GM12878 (cell line): Measurements from ENCODE around the gene ZNF511. TPM values are rescaled to one million over a fixed set of nuclear protein-coding genes. Genes with fewer than 3 reads are reported as not detected.

Experiments
- ATAC-seq: fragments of 200-7000 bp; cut with Tn5 transposase; 3 replicates; pipeline ENCODE4 v1.9.1; 2020; ENCODE audit warnings: mild to moderate bottlenecking, moderate library complexity
- BruUV-seq: library from RNA; stranded (reverse); fragments of 400-500 nt; replicated peaks from 2 replicates; lab custom pipeline; 2021; lab: Mats Ljungman, UMichigan
- CTCF ChIA-PET: fragments of 300-600 bp; sonication (Branson Sonifier 250); formaldehyde crosslinking; extraction: SDS; loops from one replicate; lab custom pipeline; 2021; ENCODE audit warnings: inconsistent platforms; lab: Yijun Ruan, JAX
- POLR2A ChIA-PET: fragments of 350-600 bp; formaldehyde crosslinking; extraction: SDS; loops from one replicate; lab custom pipeline; 2021; ENCODE audit warnings: inconsistent platforms; lab: Charles Lee
- RAD21 ChIA-PET: fragments of 300-600 bp; sonication (Branson Sonifier 250); formaldehyde crosslinking; loops from one replicate; lab custom pipeline; 2023; ENCODE audit warnings: antibody characterized with exemption; ENCODE audit not compliant: unreplicated experiment; lab: Charles Lee
- SMC1A ChIA-PET: fragments of 300-600 bp; sonication (Branson Sonifier 250); formaldehyde crosslinking; loops from one replicate; lab custom pipeline; 2023; ENCODE audit not compliant: unreplicated experiment, uncharacterized antibody; lab: Charles Lee
- DNase-seq: peaks from one replicate; pipeline ENCODE4 v3.0.0-alpha.2; 2011; ENCODE audit warnings: low read depth, low spot score
- FAIRE-seq: peaks from 3 replicates; lab custom pipeline; 2011; peaks lifted over from hg19 to GRCh38; lab: Jason Lieb, UNC
- H2AFZ ChIP-seq: 2 replicates; pipeline ENCODE4 v1.6.0; 2011; ENCODE audit warnings: low read depth, low read length, control low read depth; ENCODE audit not compliant: control insufficient read depth
- H3K27ac ChIP-seq: 2 replicates; pipeline ENCODE4 v1.5.1; 2011; ENCODE audit warnings: control low read depth; ENCODE audit not compliant: control insufficient read depth, insufficient read depth
- H3K27me3 ChIP-seq, 2 experiments: replicated peaks in 1 of 2; 2 replicates each; pipeline versions ENCODE4 v1.6.0 to v1.6.1; 2011; ENCODE audit warnings: low read length in 1 of 2; ENCODE audit not compliant: control insufficient read depth in 2 of 2, insufficient read depth in 2 of 2
- H3K36me3 ChIP-seq, 2 experiments: 2 replicates each; pipeline ENCODE4 v1.5.1; 2011; ENCODE audit warnings: low read length in 1 of 2; ENCODE audit not compliant: control insufficient read depth in 2 of 2, insufficient read depth in 2 of 2
- H3K4me1 ChIP-seq: 2 replicates; pipeline ENCODE4 v1.6.1; 2011; ENCODE audit warnings: mild to moderate bottlenecking, low read length, moderate library complexity, mixed read lengths; ENCODE audit not compliant: control insufficient read depth, insufficient read depth
- H3K4me2 ChIP-seq: 2 replicates; pipeline ENCODE4 v1.6.0; 2011; ENCODE audit warnings: control low read depth; ENCODE audit not compliant: control insufficient read depth, insufficient read depth
- H3K4me3 ChIP-seq: fragments of 200-600 bp; sonication (generic); 2 replicates; pipeline ENCODE4 v1.5.1; 2016
- H3K79me2 ChIP-seq: 2 replicates; pipeline ENCODE4 v1.6.0; 2011; ENCODE audit warnings: low read length; ENCODE audit not compliant: control insufficient read depth, insufficient read depth
- H3K9ac ChIP-seq: 2 replicates; pipeline ENCODE4 v1.8.0; 2011; ENCODE audit warnings: low read length, control low read depth, mixed read lengths; ENCODE audit not compliant: control insufficient read depth, insufficient read depth
- H3K9me3 ChIP-seq: replicated peaks from 3 replicates; pipeline ENCODE4 v1.5.1; 2011; ENCODE audit warnings: mild to moderate bottlenecking, low read length; ENCODE audit not compliant: control insufficient read depth, insufficient read depth
- H4K20me1 ChIP-seq: 2 replicates; pipeline ENCODE4 v1.6.0; 2011; ENCODE audit not compliant: control insufficient read depth, insufficient read depth
- BMI1 ChIP-seq: fragments of 450-650 bp; IDR thresholded peaks from 2 replicates; pipeline ENCODE4 v1.6.1; 2016; ENCODE audit warnings: mild to moderate bottlenecking, moderate library complexity, borderline replicate concordance
- CHD2 ChIP-seq: IDR thresholded peaks from 2 replicates; pipeline ENCODE4 v1.6.1; 2011; ENCODE audit warnings: low read depth, low read length, improper control_type of control experiment, borderline replicate concordance
- CHD4 ChIP-seq: fragments of 200-600 bp; sonication (generic); IDR thresholded peaks from 2 replicates; pipeline ENCODE4 v1.6.1; 2016; ENCODE audit warnings: mild to moderate bottlenecking
- EED ChIP-seq: sonication (generic); IDR thresholded peaks from 2 replicates; pipeline ENCODE4 v1.6.1; 2016; ENCODE audit warnings: antibody characterized with exemption, low read depth
- EGR1 ChIP-seq, 2 experiments: IDR thresholded peaks; 1 replicate in 1 of 2; 2 replicates in 1 of 2; pipeline ENCODE4 v1.6.1; 2011 to 2012; ENCODE audit warnings: low read depth in 2 of 2, low read length in 2 of 2, borderline replicate concordance in 1 of 2, mild to moderate bottlenecking in 1 of 2, moderate library complexity in 1 of 2
- FOXM1 ChIP-seq: IDR thresholded peaks from 2 replicates; pipeline ENCODE4 v1.6.1; 2012; ENCODE audit warnings: low read depth, mild to moderate bottlenecking, inconsistent platforms, low read length, moderate library complexity
- HDAC6 ChIP-seq: fragments of 200-600 bp; sonication (generic); IDR thresholded peaks from one replicate; pipeline ENCODE4 v1.8.0; 2017; ENCODE audit warnings: antibody characterized with exemption; ENCODE audit not compliant: unreplicated experiment
- MXI1 ChIP-seq: fragments of 150-350 bp; IDR thresholded peaks from 2 replicates; pipeline ENCODE4 v1.6.1; 2011; ENCODE audit warnings: low read depth, mild to moderate bottlenecking, inconsistent platforms, low read length, improper control_type of control experiment
- NFYA ChIP-seq: IDR thresholded peaks from 2 replicates; pipeline ENCODE4 v1.6.1; 2011; ENCODE audit warnings: low read depth, mild to moderate bottlenecking, low read length, improper control_type of control experiment, borderline replicate concordance
- RCOR1 ChIP-seq: conservative IDR thresholded peaks from 2 replicates; pipeline ENCODE4 v1.6.1; 2012; ENCODE audit warnings: low read depth, low read length, improper control_type of control experiment
- SIN3A ChIP-seq: IDR thresholded peaks from 2 replicates; pipeline ENCODE4 v1.6.1; 2012; ENCODE audit warnings: low read depth, low read length, improper control_type of control experiment
- SPI1 ChIP-seq: IDR thresholded peaks from 2 replicates; pipeline ENCODE4 v1.6.1; 2011; ENCODE audit warnings: low read depth, mild to moderate bottlenecking, low read length, moderate library complexity, borderline replicate concordance; ENCODE audit not compliant: insufficient read depth
- TCF3 ChIP-seq: IDR thresholded peaks from 2 replicates; pipeline ENCODE4 v1.6.1; 2012; ENCODE audit warnings: low read depth, mild to moderate bottlenecking, low read length, borderline replicate concordance; ENCODE audit not compliant: insufficient read depth
- ZNF24 ChIP-seq: fragments of 450-650 bp; IDR thresholded peaks from 2 replicates; pipeline ENCODE4 v1.6.1; 2017; ENCODE audit warnings: antibody characterized with exemption, mild to moderate bottlenecking
- ZNF622 ChIP-seq: fragments of 450-650 bp; IDR thresholded peaks from 2 replicates; pipeline ENCODE4 v1.6.1; 2017; ENCODE audit warnings: mild to moderate bottlenecking, inconsistent platforms
- ZZZ3 ChIP-seq: IDR thresholded peaks from 2 replicates; pipeline ENCODE4 v1.6.1; 2011; ENCODE audit warnings: low read depth; ENCODE audit not compliant: control insufficient read depth, insufficient read length
- WGBS: methylation state at CpG from one replicate; pipeline ENCODE4 v1.1.6; 2016; ENCODE audit warnings: low lambda C conversion rate; ENCODE audit not compliant: insufficient replicate concordance, insufficient coverage; ENCODE audit errors: missing lambda C conversion rate; 5-methylcytosine and 5-hydroxymethylcytosine counted together
- in situ Hi-C: fragments of 300-500 bp; cut with MboI; formaldehyde crosslinking; loops from 9 replicates; pipeline ENCODE4 v1.14.3; 2018; ENCODE audit warnings: mixed read lengths
- intact Hi-C: fragments of 100-400 bp; cut with micrococcal nuclease; formaldehyde crosslinking; loops from one replicate; pipeline ENCODE4 v1.14.2; 2022; ENCODE audit not compliant: unreplicated experiment
- polyA plus RNA-seq, 11 experiments: library from polyadenylated mRNA; depleted of rRNA in 4 of 11; unstranded in 6 of 11; stranded (reverse) in 5 of 11; fragments of >200 nt; fragmentation: Nextera tagmentation in 4 of 11; fragmentation: Illumina TruSeq in 1 of 11; extraction: Ambion mirVana in 4 of 11; extraction: Trizol in 1 of 11; gene quantifications; 1 replicate in 1 of 11; 2 replicates in 10 of 11; pipeline versions ENCODE4 v1.2.1 to v1.2.3, GENCODE V29; 2011 to 2016; ENCODE audit warnings: inconsistent platforms in 2 of 11, missing spikeins in 2 of 11, low read depth in 1 of 11
- total RNA-seq, 4 experiments: library from RNA; depleted of rRNA in 3 of 4; stranded (reverse); fragments of >200 nt in 3 of 4; fragmentation: Illumina TruSeq in 1 of 4; extraction: Trizol in 1 of 4; gene quantifications; 2 replicates each; pipeline versions ENCODE4 v1.2.1 to v1.2.3, GENCODE V29; 2013 to 2021
- TF ChIP-seq, protein P1 (sequence below): IDR thresholded peaks from 2 replicates; pipeline ENCODE4 v1.6.1; 2011; ENCODE audit warnings: mild to moderate bottlenecking, low read depth, low read length, moderate library complexity; ENCODE audit not compliant: insufficient replicate concordance
- TF ChIP-seq, protein P2 (sequence below): fragments of 450-650 bp; IDR thresholded peaks from 2 replicates; pipeline ENCODE4 v1.6.1; 2017; ENCODE audit warnings: mild to moderate bottlenecking
- TF ChIP-seq, protein P3 (sequence below): fragments of 450-650 bp; formaldehyde crosslinking; IDR thresholded peaks from 2 replicates; pipeline ENCODE4 v1.5.0; 2022; ENCODE audit warnings: mild to moderate bottlenecking, missing genetic modification characterization

ZNF511 gene
- total and polyA plus RNA-seq, 10 of the 15 experiments (the other 5 are each of a cell fraction or from before 2014, with no cell fraction given): 0.58 to 110 (median 32.0) TPM

DNA sequence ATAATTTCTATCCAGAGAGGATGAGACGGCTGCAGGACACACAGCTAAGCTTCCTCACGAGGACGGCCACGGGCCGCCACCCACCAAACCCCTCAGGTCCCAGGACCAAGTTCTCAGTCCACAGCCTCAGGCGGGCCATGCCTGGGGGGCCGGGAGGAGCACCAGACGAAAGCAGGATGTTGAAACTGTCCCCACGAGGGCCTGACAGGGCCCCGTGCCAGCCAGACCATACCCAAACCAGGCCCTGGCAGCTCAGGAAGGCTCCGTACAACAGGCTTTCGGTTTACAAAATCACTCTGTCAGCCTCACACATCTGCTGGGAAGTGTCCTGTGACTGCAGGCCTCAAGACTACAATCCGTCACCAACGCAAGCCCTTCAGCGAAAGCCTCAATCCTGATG lies 14.5 kb upstream of the ZNF511 start:
- ChIA-PET RAD21 (no interaction called here), CTCF (interaction anchor here (1.3 kb wide), 1 partner anchor 12 kb away, joined by 3 read pairs; no protein-coding TSS in a partner anchor), POLR2A (no interaction called here), SMC1A (no interaction called here)
- no peak overlapping the region for H3K27ac ChIP-seq
- peaks cover 22 to 30% of the 10 kb centered on the region in 2 experiments for H3K36me3 ChIP-seq
- H3K4me3 ChIP-seq: no peak overlapping the region
- intact Hi-C loops: no loop called here
- ATAC-seq (no peak), DNase-seq (no peak), FAIRE-seq (no peak)
- H3K27me3 ChIP-seq: no peaks in the 10 kb centered on the region
- 82% methylated on average over 15 of the region's 15 CpGs for whole genome bisulfite sequencing
- H3K4me1 ChIP-seq: no peaks in the 10 kb centered on the region
- no peak overlapping the region for H2AFZ ChIP-seq
- in situ Hi-C loops: no loop called here
- no peaks in the 10 kb centered on the region for H3K9me3 ChIP-seq
- no peak overlapping the region for H3K9ac ChIP-seq
- BruUV-seq: TSS peak; percentile 33
- no peaks in the 10 kb centered on the region for H3K79me2 ChIP-seq
- no peak overlapping the region for H3K4me2 ChIP-seq
- no peaks in the 10 kb centered on the region for H4K20me1 ChIP-seq
- TF ChIP-seq ZNF622 (no peak), HDAC6 (no peak), CHD4 (no peak), SPI1 (no peak), MXI1 (no peak), ZNF24 (no peak), SIN3A (no peak), ZZZ3 (no peak), EED (no peak), CHD2 (no peak), BMI1 (no peak), RCOR1 (no peak), EGR1 (IDR thresholded peaks at IDR 0.05; ENCODE audit: borderline replicate concordance in 1 of 2, low read depth in 2 of 2, low read length in 2 of 2) (no peak), FOXM1 (no peak), NFYA (no peak), TCF3 (no peak)
- TF ChIP-seq, protein P1, sequence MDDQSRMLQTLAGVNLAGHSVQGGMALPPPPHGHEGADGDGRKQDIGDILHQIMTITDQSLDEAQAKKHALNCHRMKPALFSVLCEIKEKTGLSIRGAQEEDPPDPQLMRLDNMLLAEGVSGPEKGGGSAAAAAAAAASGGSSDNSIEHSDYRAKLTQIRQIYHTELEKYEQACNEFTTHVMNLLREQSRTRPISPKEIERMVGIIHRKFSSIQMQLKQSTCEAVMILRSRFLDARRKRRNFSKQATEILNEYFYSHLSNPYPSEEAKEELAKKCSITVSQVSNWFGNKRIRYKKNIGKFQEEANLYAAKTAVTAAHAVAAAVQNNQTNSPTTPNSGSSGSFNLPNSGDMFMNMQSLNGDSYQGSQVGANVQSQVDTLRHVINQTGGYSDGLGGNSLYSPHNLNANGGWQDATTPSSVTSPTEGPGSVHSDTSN: no peak
- TF ChIP-seq, protein P2, sequence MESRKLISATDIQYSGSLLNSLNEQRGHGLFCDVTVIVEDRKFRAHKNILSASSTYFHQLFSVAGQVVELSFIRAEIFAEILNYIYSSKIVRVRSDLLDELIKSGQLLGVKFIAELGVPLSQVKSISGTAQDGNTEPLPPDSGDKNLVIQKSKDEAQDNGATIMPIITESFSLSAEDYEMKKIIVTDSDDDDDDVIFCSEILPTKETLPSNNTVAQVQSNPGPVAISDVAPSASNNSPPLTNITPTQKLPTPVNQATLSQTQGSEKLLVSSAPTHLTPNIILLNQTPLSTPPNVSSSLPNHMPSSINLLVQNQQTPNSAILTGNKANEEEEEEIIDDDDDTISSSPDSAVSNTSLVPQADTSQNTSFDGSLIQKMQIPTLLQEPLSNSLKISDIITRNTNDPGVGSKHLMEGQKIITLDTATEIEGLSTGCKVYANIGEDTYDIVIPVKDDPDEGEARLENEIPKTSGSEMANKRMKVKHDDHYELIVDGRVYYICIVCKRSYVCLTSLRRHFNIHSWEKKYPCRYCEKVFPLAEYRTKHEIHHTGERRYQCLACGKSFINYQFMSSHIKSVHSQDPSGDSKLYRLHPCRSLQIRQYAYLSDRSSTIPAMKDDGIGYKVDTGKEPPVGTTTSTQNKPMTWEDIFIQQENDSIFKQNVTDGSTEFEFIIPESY: no peak
- TF ChIP-seq, protein P3, sequence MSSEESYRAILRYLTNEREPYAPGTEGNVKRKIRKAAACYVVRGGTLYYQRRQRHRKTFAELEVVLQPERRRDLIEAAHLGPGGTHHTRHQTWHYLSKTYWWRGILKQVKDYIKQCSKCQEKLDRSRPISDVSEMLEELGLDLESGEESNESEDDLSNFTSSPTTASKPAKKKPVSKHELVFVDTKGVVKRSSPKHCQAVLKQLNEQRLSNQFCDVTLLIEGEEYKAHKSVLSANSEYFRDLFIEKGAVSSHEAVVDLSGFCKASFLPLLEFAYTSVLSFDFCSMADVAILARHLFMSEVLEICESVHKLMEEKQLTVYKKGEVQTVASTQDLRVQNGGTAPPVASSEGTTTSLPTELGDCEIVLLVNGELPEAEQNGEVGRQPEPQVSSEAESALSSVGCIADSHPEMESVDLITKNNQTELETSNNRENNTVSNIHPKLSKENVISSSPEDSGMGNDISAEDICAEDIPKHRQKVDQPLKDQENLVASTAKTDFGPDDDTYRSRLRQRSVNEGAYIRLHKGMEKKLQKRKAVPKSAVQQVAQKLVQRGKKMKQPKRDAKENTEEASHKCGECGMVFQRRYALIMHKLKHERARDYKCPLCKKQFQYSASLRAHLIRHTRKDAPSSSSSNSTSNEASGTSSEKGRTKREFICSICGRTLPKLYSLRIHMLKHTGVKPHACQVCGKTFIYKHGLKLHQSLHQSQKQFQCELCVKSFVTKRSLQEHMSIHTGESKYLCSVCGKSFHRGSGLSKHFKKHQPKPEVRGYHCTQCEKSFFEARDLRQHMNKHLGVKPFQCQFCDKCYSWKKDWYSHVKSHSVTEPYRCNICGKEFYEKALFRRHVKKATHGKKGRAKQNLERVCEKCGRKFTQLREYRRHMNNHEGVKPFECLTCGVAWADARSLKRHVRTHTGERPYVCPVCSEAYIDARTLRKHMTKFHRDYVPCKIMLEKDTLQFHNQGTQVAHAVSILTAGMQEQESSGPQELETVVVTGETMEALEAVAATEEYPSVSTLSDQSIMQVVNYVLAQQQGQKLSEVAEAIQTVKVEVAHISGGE (CRISPR knock-in tag): no peak
